Endodermal cell (in vitro differentiated cells): ENCODE results near the gene KLHDC7B. TPM values are rescaled to one million over a fixed set of nuclear protein-coding genes. Genes with fewer than 3 reads are reported as not detected.

ENCODE experiments used
- DNase-seq: peaks from one replicate; pipeline ENCODE4 v3.0.0-alpha.2; 2017
- H3K27ac ChIP-seq: 2 replicates; pipeline ENCODE4 v1.5.1; 2013; ENCODE audit warnings: mild to moderate bottlenecking, low read depth, low read length, moderate library complexity
- H3K27me3 ChIP-seq: 2 replicates; pipeline ENCODE4 v1.6.1; 2013; ENCODE audit warnings: mild to moderate bottlenecking, low read length, moderate library complexity; ENCODE audit not compliant: insufficient read depth, control insufficient read depth, poor library complexity, severe bottlenecking
- H3K36me3 ChIP-seq: 2 replicates; pipeline ENCODE4 v1.7.0; 2013; ENCODE audit warnings: mild to moderate bottlenecking, low read length, moderate library complexity; ENCODE audit not compliant: control insufficient read depth, insufficient read depth
- H3K4me1 ChIP-seq: one replicate; pipeline ENCODE4 v1.7.0; 2013; ENCODE audit warnings: low read length; ENCODE audit not compliant: control insufficient read depth, insufficient read depth
- H3K4me3 ChIP-seq: 2 replicates; pipeline ENCODE4 v1.5.1; 2013; ENCODE audit warnings: mild to moderate bottlenecking, low read length, moderate library complexity
- H3K9ac ChIP-seq: 2 replicates; pipeline ENCODE4 v1.6.1; 2013; ENCODE audit warnings: mild to moderate bottlenecking, low read length, moderate library complexity; ENCODE audit not compliant: poor library complexity, severe bottlenecking; ENCODE audit errors: extremely low read depth
- H3K9me3 ChIP-seq: 2 replicates; pipeline ENCODE4 v1.6.1; 2013; ENCODE audit warnings: mild to moderate bottlenecking, low read length, moderate library complexity; ENCODE audit not compliant: control insufficient read depth
- H3K27ac Mint-ChIP-seq: 2 replicates; pipeline ENCODE4 v1.8.0; 2020; ENCODE audit warnings: mixed read lengths
- H3K27me3 Mint-ChIP-seq: 2 replicates; pipeline ENCODE4 v1.8.0; 2021; ENCODE audit warnings: mild to moderate bottlenecking, mixed read lengths; ENCODE audit not compliant: insufficient read depth
- H3K36me3 Mint-ChIP-seq: 2 replicates; pipeline ENCODE4 v1.8.0; 2020; ENCODE audit warnings: low read depth, mixed read lengths
- H3K4me1 Mint-ChIP-seq: 2 replicates; pipeline ENCODE4 v1.8.0; 2020; ENCODE audit warnings: mixed read lengths
- H3K4me3 Mint-ChIP-seq: 2 replicates; pipeline ENCODE4 v1.8.0; 2020; ENCODE audit warnings: mild to moderate bottlenecking, moderate library complexity, mixed read lengths
- H3K9me3 Mint-ChIP-seq: 2 replicates; pipeline ENCODE4 v1.8.0; 2020; ENCODE audit warnings: mild to moderate bottlenecking, mixed read lengths
- CTCF ChIP-seq: fragments of 200-600 bp; sonication (generic); conservative IDR thresholded peaks from 2 replicates; pipeline ENCODE4 v1.5.0; 2021; ENCODE audit warnings: antibody characterized with exemption, mild to moderate bottlenecking
- WGBS, 2 experiments: methylation state at CpG; one replicate each; pipeline versions ENCODE4 v1.1.5 to v1.1.7; 2013; ENCODE audit warnings: missing lambda C conversion rate in 2 of 2, mixed read lengths in 1 of 2; ENCODE audit not compliant: insufficient coverage in 1 of 2, insufficient read length in 1 of 2; 5-methylcytosine and 5-hydroxymethylcytosine counted together
- total RNA-seq, 2 donors: library from RNA; stranded (reverse); fragmentation: NEBNext Ultra II Directional in 1 of 2; extraction: Animal tissue kit (Norgen Biotek cat#: 25700) in 1 of 2; gene quantifications; 2 replicates in 1 of 2; 3 replicates in 1 of 2; pipeline ENCODE4 v1.2.1, GENCODE V29; 2021

KLHDC7B gene
- total RNA-seq, 2 donors from 2014 or later = not detected

GRCh38 chr22:50523458-50523805 is 22.3 kb upstream of the KLHDC7B start:
- Histone ChIP-seq H3K27ac (no peak overlapping the region), H3K9me3 (no peaks in the 10 kb centered on the region), H3K4me3 (no peak overlapping the region), H3K27me3 (peaks cover 5% of the 10 kb centered on the region), H3K9ac (no peak overlapping the region), H3K36me3 (peaks cover 25% of the 10 kb centered on the region), H3K4me1 (no peaks in the 10 kb centered on the region)
- H3K27me3 Mint-ChIP-seq = peaks cover 16% of the 10 kb centered on the region
- no peak overlapping the region for H3K27ac Mint-ChIP-seq
- 95 to 96% methylated on average over 15 to 16 of the region's 16 CpGs for WGBS, 2 experiments
- no peak for TF ChIP-seq CTCF
- no peaks in the 10 kb centered on the region for H3K9me3 Mint-ChIP-seq
- H3K4me3 Mint-ChIP-seq = peak overlapping the region; percentile 8
- DNase-seq = no peak
- peaks cover 9% of the 10 kb centered on the region for H3K4me1 Mint-ChIP-seq
- peaks cover 18% of the 10 kb centered on the region for H3K36me3 Mint-ChIP-seq

- no peak for DNase-seq
- 90 to 93% methylated on average over 21 to 25 of the region's 25 CpGs for WGBS, 2 experiments
- Histone ChIP-seq H3K4me1 (no peaks in the 10 kb centered on the region), H3K27ac (no peak overlapping the region), H3K36me3 (peaks cover 23% of the 10 kb centered on the region), H3K4me3 (peak overlapping the region; percentile 88), H3K9me3 (no peaks in the 10 kb centered on the region), H3K27me3 (peaks cover 12% of the 10 kb centered on the region), H3K9ac (peak overlapping the region; percentile 75)
- Mint-ChIP-seq H3K9me3 (no peaks in the 10 kb centered on the region), H3K4me1 (peaks cover 9% of the 10 kb centered on the region), H3K27me3 (peaks cover 22% of the 10 kb centered on the region), H3K4me3 (peak overlapping the region; percentile 70), H3K27ac (peak overlapping the region; percentile 87), H3K36me3 (peaks cover 15% of the 10 kb centered on the region)
- TF ChIP-seq CTCF = no peak
These were observed 21.7 kb upstream of the KLHDC7B start for GRCh38 chr22:50523806-50524675.

GRCh38 chr22:50524676-50525103 is 21.0 kb upstream of the KLHDC7B start:
- Mint-ChIP-seq H3K4me3 (peak overlapping the region; percentile 70), H3K36me3 (peaks cover 11% of the 10 kb centered on the region), H3K27ac (peak overlapping the region; percentile 87), H3K4me1 (peaks cover 9% of the 10 kb centered on the region), H3K27me3 (peaks cover 29% of the 10 kb centered on the region), H3K9me3 (no peaks in the 10 kb centered on the region)
- Histone ChIP-seq H3K9me3 (no peaks in the 10 kb centered on the region), H3K27ac (peak overlapping the region; percentile 49), H3K27me3 (peaks cover 18% of the 10 kb centered on the region), H3K4me3 (peak overlapping the region; percentile 88), H3K36me3 (peaks cover 17% of the 10 kb centered on the region), H3K4me1 (no peaks in the 10 kb centered on the region), H3K9ac (peak overlapping the region; percentile 75)
- WGBS, 2 experiments = 32 to 39% methylated on average over 12 to 19 of the region's 19 CpGs
- no peak for DNase-seq
- TF ChIP-seq CTCF = no peak
